OCI-LY1 (cell line): Measurements from ENCODE around the gene ZNF300.
"Not testable (repeated sequence)": the region's sequence is repeated elsewhere in the genome, so short reads cannot be mapped to it uniquely, and the experiment has no call there.

Source experiments
- CTCF ChIP-seq: fragments of 200-600 bp; sonication (generic), shearing (Covaris generic); IDR thresholded peaks from 2 replicates; pipeline ENCODE4 v1.5.1; 2017; ENCODE audit warnings: mild to moderate bottlenecking, antibody characterized with exemption, low read length, moderate library complexity, mixed read lengths
- EZH2 ChIP-seq: fragments of 200-600 bp; sonication (generic), shearing (Covaris generic); IDR thresholded peaks from 2 replicates; pipeline ENCODE4 v1.8.0; 2017; ENCODE audit warnings: borderline replicate concordance, mixed run types, mild to moderate bottlenecking, antibody characterized with exemption, low read length, moderate library complexity, mixed read lengths

DNA sequence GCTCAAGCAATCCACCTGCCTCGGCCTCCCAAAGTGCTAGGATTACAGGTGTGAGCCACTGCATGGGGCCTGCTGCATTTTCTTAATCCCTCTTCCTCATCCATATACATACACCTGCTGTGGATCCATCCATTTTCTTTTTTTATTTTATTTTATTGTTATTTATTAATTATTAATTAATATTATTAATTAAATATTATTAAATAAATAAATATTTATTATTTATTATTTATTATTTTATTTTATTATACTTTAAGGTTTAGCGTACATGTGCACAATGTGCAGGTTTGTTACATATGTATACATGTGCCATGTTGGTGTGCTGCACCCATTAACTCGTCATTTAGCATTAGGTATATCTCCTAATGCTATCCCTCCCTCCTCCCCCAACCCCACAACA, 48.1 kb downstream of the ZNF300 start:
- not testable (repeated sequence) for TF ChIP-seq CTCF, EZH2
